Measurements from ENCODE around the gene KIF3A.

- TF ChIP-seq POLR2A (IDR thresholded peaks at IDR 0.05) (no peak), CTCF (IDR thresholded peaks at IDR 0.05) (no peak)
Observed at GRCh38 chr5:132681983-132682382, 55.4 kb downstream of the KIF3A start.
